HL-60/S4 treated with retinoic acid at 250 ng/mL for 4 days and 3 days (cell line): ENCODE results near the gene ABCA2.
"Not testable (repeated sequence)": the region's sequence is repeated elsewhere in the genome, so short reads cannot be mapped to it uniquely, and the experiment has no call there.

Experiments used
- in situ Hi-C: fragments of 300-500 bp; cut with MboI; formaldehyde crosslinking; loops from 2 replicates; pipeline ENCODE4 v1.7.0; 2022; ENCODE audit warnings: low sequenced_read_pairs

Gene ABCA2

GRCh38 chr9:137064027-137064879 is 36.2 kb upstream of the ABCA2 start:
- in situ Hi-C loops = no loop called here

GRCh38 chr9:137063311-137064026 is 35.4 kb upstream of the ABCA2 start:
- in situ Hi-C loops = no loop called here

GRCh38 chr9:137062798-137063197 is 34.8 kb upstream of the ABCA2 start:
- in situ Hi-C loops = not testable (repeated sequence)

- in situ Hi-C loops = no loop called here
Measured at GRCh38 chr9:137062384-137062783, 34.3 kb upstream of the ABCA2 start.

GRCh38 chr9:137058521-137059234 is 30.6 kb upstream of the ABCA2 start:
- in situ Hi-C loops = no loop called here

GRCh38 chr9:137057545-137057944 is 29.5 kb upstream of the ABCA2 start:
- in situ Hi-C loops = no loop called here

GRCh38 chr9:137056739-137057415 is 28.8 kb upstream of the ABCA2 start:
- in situ Hi-C loops = no loop called here

- in situ Hi-C loops = no loop called here
Measured at GRCh38 chr9:137055385-137056364, 27.6 kb upstream of the ABCA2 start.

GRCh38 chr9:137054932-137055384 is 26.9 kb upstream of the ABCA2 start:
- in situ Hi-C loops = no loop called here

- in situ Hi-C loops = no loop called here
Measured at GRCh38 chr9:137053944-137054931, 26.2 kb upstream of the ABCA2 start, which contains the start of gene ENTPD2. Gene ENTPD2 (minus strand): TSS chr9:137054061. CDS start chr9:137053997, 64 bp downstream.

- in situ Hi-C loops = no loop called here
Measured at GRCh38 chr9:137052998-137053943, 25.2 kb upstream of the ABCA2 start.

- in situ Hi-C loops = no loop called here
Measured at GRCh38 chr9:137052293-137052692, 24.3 kb upstream of the ABCA2 start.

GRCh38 chr9:137051145-137051724 is 23.2 kb upstream of the ABCA2 start:
- in situ Hi-C loops = no loop called here

GRCh38 chr9:137050570-137050969 is 22.5 kb upstream of the ABCA2 start:
- in situ Hi-C loops = no loop called here

GRCh38 chr9:137049544-137050449 is 21.8 kb upstream of the ABCA2 start:
- in situ Hi-C loops = loop anchor here (25.0 kb wide), 1 partner anchor 262 kb away; the partner anchor contains the start of genes CCDC183 and TMEM141
